ENCODE measurements around the gene SLC66A1.

The SLC66A1 gene

DNA sequence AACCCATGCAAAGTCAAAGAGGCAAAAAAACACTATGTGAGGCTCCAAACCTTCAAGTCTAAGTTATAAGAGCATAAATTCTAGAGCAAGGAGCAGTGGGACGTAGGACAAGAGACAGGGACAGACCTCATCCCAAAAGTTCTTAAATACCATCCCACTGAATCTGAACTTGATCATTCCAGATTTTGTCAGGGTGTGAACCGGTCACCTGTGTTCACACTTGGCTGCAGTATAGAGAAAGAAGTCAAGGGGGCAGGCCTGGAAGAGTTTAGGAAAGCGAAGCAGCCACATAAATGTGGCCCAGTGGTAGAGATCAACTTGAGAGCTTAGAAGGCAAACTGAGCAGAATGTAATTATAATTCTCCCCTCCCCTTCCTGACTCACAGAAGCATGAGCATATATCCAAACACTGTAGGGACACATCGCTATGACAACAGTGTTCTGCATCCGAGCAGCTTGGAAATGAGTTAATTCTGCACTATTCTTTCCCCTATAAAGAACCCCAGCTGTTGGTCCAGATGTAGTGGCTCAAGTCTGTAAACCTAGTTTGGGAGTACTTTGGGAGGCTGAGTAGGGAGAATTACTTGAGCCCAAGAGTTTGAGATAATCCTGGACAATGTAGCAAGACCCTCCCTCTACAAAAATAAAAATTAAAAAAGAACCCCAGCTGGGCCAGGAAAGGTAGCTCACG, 2.9 kb upstream of the SLC66A1 start:
- Histone ChIP-seq H3K4me2 (ENCODE audit: insufficient read depth, low read length, poor library complexity, severe bottlenecking) (no peak overlapping the region), H2BK15ac (ENCODE audit: low read length) (no peak overlapping the region), H3K14ac (ENCODE audit: low read length) (no peak overlapping the region), H2BK5ac (ENCODE audit: low read length) (no peak overlapping the region), H3K23ac (ENCODE audit: low read depth, low read length, poor library complexity) (no peak overlapping the region), H4K8ac (ENCODE audit: low read depth, low read length) (no peak overlapping the region), H3K4me3 (ENCODE audit: low read length in 2 of 2) (no peak overlapping the region), H3K27me3 (ENCODE audit: control insufficient read depth in 3 of 3, insufficient read depth in 3 of 3, low read depth in 1 of 3, low read length in 3 of 3) (peaks cover 0 to 2% (median 0%) of the 10 kb centered on the region in 3 experiments), H3K27ac (replicated peaks; ENCODE audit: low read length) (no peak overlapping the region), H2AFZ (ENCODE audit: low read length) (no peak overlapping the region), H2BK120ac (ENCODE audit: low read depth, low read length) (no peak overlapping the region), H2BK12ac (ENCODE audit: low read length) (no peak overlapping the region), H3K79me1 (ENCODE audit: low read depth, low read length) (peaks cover 13% of the 10 kb centered on the region), H2AK5ac (ENCODE audit: low read depth, low read length) (no peak overlapping the region), H3K18ac (ENCODE audit: low read length) (no peak overlapping the region), H3K4ac (ENCODE audit: low read length) (no peak overlapping the region), H3K9ac (ENCODE audit: low read depth, low read length, poor library complexity) (no peak overlapping the region), H4K91ac (ENCODE audit: low read depth, low read length, poor library complexity) (no peak overlapping the region), H3K9me3 (replicated peaks in 1 of 2; ENCODE audit: control insufficient read depth in 2 of 2, insufficient read depth in 1 of 2, low read depth in 1 of 2, low read length in 2 of 2) (no peaks in the 10 kb centered on the region), H3K4me1 (ENCODE audit: control insufficient read depth in 2 of 2, insufficient read depth in 1 of 2, low read depth in 1 of 2, low read length in 2 of 2) (peaks cover 6 to 12% of the 10 kb centered on the region in 2 donors), H3K36me3 (replicated peaks in 1 of 2; ENCODE audit: control insufficient read depth in 2 of 2, insufficient read depth in 2 of 2, low read length in 2 of 2) (peaks cover 30 to 64% of the 10 kb centered on the region in 2 donors)
- no peak for DNase-seq (ENCODE audit: low spot score)
- no CpG with 5 or more reads among the region's 6 CpGs for WGBS, 2 donors (ENCODE audit: extremely low coverage in 2 of 2, insufficient read length in 2 of 2, insufficient replicate concordance in 1 of 2)

DNA sequence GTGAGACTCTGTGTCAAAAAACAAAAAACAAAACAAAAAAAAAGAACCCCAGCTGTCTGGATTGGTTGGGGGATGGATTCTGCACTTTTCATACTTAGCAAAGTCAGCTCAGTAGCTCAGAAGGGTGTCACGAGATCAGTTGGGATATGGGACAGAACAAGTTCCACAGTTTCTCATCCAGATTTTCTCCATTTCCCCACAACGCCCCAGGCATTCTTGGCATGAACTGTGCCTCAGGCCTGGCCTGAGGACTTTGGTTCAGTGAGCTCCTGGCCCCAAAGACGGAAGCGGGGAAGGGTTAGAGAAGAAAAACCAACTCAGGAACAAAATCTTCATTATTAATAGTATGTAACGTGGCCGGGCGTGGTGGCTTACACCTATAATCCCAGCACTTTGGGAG, 2.1 kb upstream of the SLC66A1 start:
- H3K4ac ChIP-seq (ENCODE audit: low read length): no peak overlapping the region
- H2AFZ ChIP-seq (ENCODE audit: low read length): no peak overlapping the region
- no CpG with 5 or more reads among the region's 7 CpGs for WGBS, 2 donors (ENCODE audit: extremely low coverage in 2 of 2, insufficient read length in 2 of 2, insufficient replicate concordance in 1 of 2)
- H2AK5ac ChIP-seq (ENCODE audit: low read depth, low read length): no peak overlapping the region
- peaks cover 29 to 60% of the 10 kb centered on the region in 2 donors for H3K36me3 ChIP-seq (replicated peaks in 1 of 2; ENCODE audit: control insufficient read depth in 2 of 2, insufficient read depth in 2 of 2, low read length in 2 of 2)
- H2BK15ac ChIP-seq (ENCODE audit: low read length): no peak overlapping the region
- H2BK12ac ChIP-seq (ENCODE audit: low read length): no peak overlapping the region
- no peak overlapping the region for H3K9ac ChIP-seq (ENCODE audit: low read depth, low read length, poor library complexity)
- H3K23ac ChIP-seq (ENCODE audit: low read depth, low read length, poor library complexity): no peak overlapping the region
- H3K4me1 ChIP-seq (ENCODE audit: control insufficient read depth in 2 of 2, insufficient read depth in 1 of 2, low read depth in 1 of 2, low read length in 2 of 2): peaks cover 6 to 12% of the 10 kb centered on the region in 2 donors
- H3K27me3 ChIP-seq (ENCODE audit: control insufficient read depth in 3 of 3, insufficient read depth in 3 of 3, low read depth in 1 of 3, low read length in 3 of 3): peaks cover 0 to 2% (median 0%) of the 10 kb centered on the region in 3 experiments
- H3K9me3 ChIP-seq (replicated peaks in 1 of 2; ENCODE audit: control insufficient read depth in 2 of 2, insufficient read depth in 1 of 2, low read depth in 1 of 2, low read length in 2 of 2): no peaks in the 10 kb centered on the region
- H3K4me3 ChIP-seq (ENCODE audit: low read length in 2 of 2): no peak overlapping the region
- H3K4me2 ChIP-seq (ENCODE audit: insufficient read depth, low read length, poor library complexity, severe bottlenecking): no peak overlapping the region
- no peak overlapping the region for H2BK120ac ChIP-seq (ENCODE audit: low read depth, low read length)
- no peak overlapping the region for H4K8ac ChIP-seq (ENCODE audit: low read depth, low read length)
- H3K27ac ChIP-seq (replicated peaks; ENCODE audit: low read length): no peak overlapping the region
- no peak for DNase-seq (ENCODE audit: low spot score)
- H4K91ac ChIP-seq (ENCODE audit: low read depth, low read length, poor library complexity): no peak overlapping the region
- H3K18ac ChIP-seq (ENCODE audit: low read length): no peak overlapping the region
- H2BK5ac ChIP-seq (ENCODE audit: low read length): no peak overlapping the region
- H3K14ac ChIP-seq (ENCODE audit: low read length): no peak overlapping the region
- peaks cover 13% of the 10 kb centered on the region for H3K79me1 ChIP-seq (ENCODE audit: low read depth, low read length)

DNA sequence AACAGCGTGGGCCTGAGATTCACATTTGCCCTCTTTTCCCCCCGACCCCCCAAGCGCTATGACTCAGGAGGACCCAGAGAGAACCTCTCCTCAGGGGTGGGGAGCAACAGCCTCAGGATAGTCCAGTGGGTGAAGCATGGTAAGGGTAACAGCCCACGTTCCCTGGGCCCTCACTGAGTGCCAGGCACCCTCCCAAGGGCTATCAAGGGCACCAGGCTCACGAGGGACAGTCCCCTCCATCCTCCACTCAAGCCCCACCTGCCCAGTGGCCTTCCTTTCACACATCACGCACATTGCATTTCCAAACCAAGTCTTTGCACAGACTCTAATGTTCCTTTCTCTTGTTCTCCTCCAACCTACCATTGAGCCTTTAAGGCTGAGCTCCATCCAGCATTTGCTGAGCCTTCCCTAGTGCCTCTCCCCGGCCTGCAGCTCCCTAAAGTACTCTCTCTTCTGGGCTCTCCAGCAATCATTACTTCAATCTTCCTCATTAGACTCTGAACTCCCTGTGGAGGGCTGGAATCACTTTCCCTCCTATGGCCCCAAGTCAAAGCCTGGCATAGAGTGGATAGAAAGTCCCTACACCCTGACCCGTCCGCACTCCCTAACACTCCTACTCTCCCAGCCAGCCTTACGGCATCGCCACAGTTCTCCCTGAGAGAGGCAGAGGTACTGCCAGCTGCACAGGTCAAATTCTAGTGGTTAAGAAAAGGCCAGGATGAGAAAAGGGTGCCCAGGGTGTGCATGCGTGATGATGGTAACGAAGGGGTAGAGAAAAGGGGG, 1.2 kb upstream of the SLC66A1 start:
- Histone ChIP-seq H3K4me1 (ENCODE audit: control insufficient read depth in 2 of 2, insufficient read depth in 1 of 2, low read depth in 1 of 2, low read length in 2 of 2) (peaks cover 6 to 12% of the 10 kb centered on the region in 2 donors), H2BK5ac (ENCODE audit: low read length) (peak overlapping the region; percentile 63), H3K18ac (ENCODE audit: low read length) (peak overlapping the region; percentile 96), H4K91ac (ENCODE audit: low read depth, low read length, poor library complexity) (no peak overlapping the region), H3K14ac (ENCODE audit: low read length) (peak overlapping the region; percentile 94), H3K27ac (replicated peaks; ENCODE audit: low read length) (no peak overlapping the region), H3K27me3 (ENCODE audit: control insufficient read depth in 3 of 3, insufficient read depth in 3 of 3, low read depth in 1 of 3, low read length in 3 of 3) (peaks cover 0 to 2% (median 0%) of the 10 kb centered on the region in 3 experiments), H2BK120ac (ENCODE audit: low read depth, low read length) (no peak overlapping the region), H2AK5ac (ENCODE audit: low read depth, low read length) (peak overlapping the region; percentile 94), H3K9me3 (replicated peaks in 1 of 2; ENCODE audit: control insufficient read depth in 2 of 2, insufficient read depth in 1 of 2, low read depth in 1 of 2, low read length in 2 of 2) (no peaks in the 10 kb centered on the region), H3K79me1 (ENCODE audit: low read depth, low read length) (peaks cover 13% of the 10 kb centered on the region), H3K36me3 (replicated peaks in 1 of 2; ENCODE audit: control insufficient read depth in 2 of 2, insufficient read depth in 2 of 2, low read length in 2 of 2) (peaks cover 22 to 56% of the 10 kb centered on the region in 2 donors), H3K4ac (ENCODE audit: low read length) (no peak overlapping the region), H2AFZ (ENCODE audit: low read length) (peak overlapping the region; percentile 99), H4K8ac (ENCODE audit: low read depth, low read length) (no peak overlapping the region), H2BK15ac (ENCODE audit: low read length) (no peak overlapping the region), H3K4me2 (ENCODE audit: insufficient read depth, low read length, poor library complexity, severe bottlenecking) (peak overlapping the region; percentile 95), H3K9ac (ENCODE audit: low read depth, low read length, poor library complexity) (peak overlapping the region; percentile 100), H3K4me3 (ENCODE audit: low read length in 2 of 2) (peak overlapping the region; percentile 91 to 98), H3K23ac (ENCODE audit: low read depth, low read length, poor library complexity) (peak overlapping the region; percentile 34), H2BK12ac (ENCODE audit: low read length) (no peak overlapping the region)
- peak; percentile 6 for DNase-seq (ENCODE audit: low spot score)
- WGBS, 2 donors (ENCODE audit: extremely low coverage in 2 of 2, insufficient read length in 2 of 2, insufficient replicate concordance in 1 of 2): no CpG with 5 or more reads among the region's 13 CpGs

DNA sequence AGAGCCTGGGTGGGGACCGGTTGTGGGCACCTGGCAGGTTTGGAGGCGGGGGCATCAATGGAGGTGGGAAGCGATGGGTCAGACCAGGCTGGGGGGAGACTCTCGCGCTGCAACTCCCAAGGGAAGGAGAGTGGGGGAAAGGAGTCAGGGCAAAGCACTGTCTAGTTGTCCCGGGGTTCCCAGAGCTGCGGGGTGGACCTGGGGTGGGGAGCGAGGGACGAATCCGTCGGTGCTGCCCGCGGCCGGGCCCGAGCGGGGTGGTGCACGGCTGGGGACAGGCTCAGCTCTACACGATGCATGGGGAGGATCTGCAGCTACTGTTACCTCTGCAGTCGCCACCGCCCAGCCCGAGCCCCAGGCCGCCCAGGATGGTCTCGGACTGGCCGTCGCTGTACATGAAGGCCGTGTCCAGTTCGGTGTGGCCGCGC, 609 bp upstream of the SLC66A1 start:
- H3K27ac ChIP-seq (replicated peaks; ENCODE audit: low read length): peak overlapping the region; percentile 23
- peak overlapping the region; percentile 15 for H2AK5ac ChIP-seq (ENCODE audit: low read depth, low read length)
- peak overlapping the region; percentile 99 for H2AFZ ChIP-seq (ENCODE audit: low read length)
- no peaks in the 10 kb centered on the region for H3K9me3 ChIP-seq (replicated peaks in 1 of 2; ENCODE audit: control insufficient read depth in 2 of 2, insufficient read depth in 1 of 2, low read depth in 1 of 2, low read length in 2 of 2)
- peak overlapping the region; percentile 94 for H3K14ac ChIP-seq (ENCODE audit: low read length)
- H3K36me3 ChIP-seq (replicated peaks in 1 of 2; ENCODE audit: control insufficient read depth in 2 of 2, insufficient read depth in 2 of 2, low read length in 2 of 2): peaks cover 20 to 55% of the 10 kb centered on the region in 2 donors
- peak; percentile 11 for DNase-seq (ENCODE audit: low spot score)
- peak overlapping the region; percentile 63 for H2BK5ac ChIP-seq (ENCODE audit: low read length)
- no peak overlapping the region for H2BK12ac ChIP-seq (ENCODE audit: low read length)
- H4K91ac ChIP-seq (ENCODE audit: low read depth, low read length, poor library complexity): no peak overlapping the region
- peaks cover 0 to 2% (median 0%) of the 10 kb centered on the region in 3 experiments for H3K27me3 ChIP-seq (ENCODE audit: control insufficient read depth in 3 of 3, insufficient read depth in 3 of 3, low read depth in 1 of 3, low read length in 3 of 3)
- no peak overlapping the region for H2BK120ac ChIP-seq (ENCODE audit: low read depth, low read length)
- H3K23ac ChIP-seq (ENCODE audit: low read depth, low read length, poor library complexity): peak overlapping the region; percentile 99
- peak overlapping the region; percentile 96 for H3K18ac ChIP-seq (ENCODE audit: low read length)
- peaks cover 13% of the 10 kb centered on the region for H3K79me1 ChIP-seq (ENCODE audit: low read depth, low read length)
- H3K4me1 ChIP-seq (ENCODE audit: control insufficient read depth in 2 of 2, insufficient read depth in 1 of 2, low read depth in 1 of 2, low read length in 2 of 2): peaks cover 6 to 12% of the 10 kb centered on the region in 2 donors
- H3K4me2 ChIP-seq (ENCODE audit: insufficient read depth, low read length, poor library complexity, severe bottlenecking): peak overlapping the region; percentile 95
- H4K8ac ChIP-seq (ENCODE audit: low read depth, low read length): peak overlapping the region; percentile 48
- WGBS, 2 donors (ENCODE audit: extremely low coverage in 2 of 2, insufficient read length in 2 of 2, insufficient replicate concordance in 1 of 2): no CpG with 5 or more reads among the region's 29 CpGs
- H3K4me3 ChIP-seq (ENCODE audit: low read length in 2 of 2): peak overlapping the region; percentile 91 to 98
- peak overlapping the region; percentile 100 for H3K9ac ChIP-seq (ENCODE audit: low read depth, low read length, poor library complexity)
- no peak overlapping the region for H2BK15ac ChIP-seq (ENCODE audit: low read length)
- no peak overlapping the region for H3K4ac ChIP-seq (ENCODE audit: low read length)
